Measurements from ENCODE around the gene EPM2A.

Gene EPM2A

GRCh38 chr6:145603424-145603833 is 131.9 kb downstream of the EPM2A start:
- DNase-seq (ENCODE audit: low read depth in 2 of 2) = no peak

- no peak for DNase-seq (ENCODE audit: low read depth in 2 of 2)
Measured at GRCh38 chr6:145602726-145603326, 132.5 kb downstream of the EPM2A start.

DNA sequence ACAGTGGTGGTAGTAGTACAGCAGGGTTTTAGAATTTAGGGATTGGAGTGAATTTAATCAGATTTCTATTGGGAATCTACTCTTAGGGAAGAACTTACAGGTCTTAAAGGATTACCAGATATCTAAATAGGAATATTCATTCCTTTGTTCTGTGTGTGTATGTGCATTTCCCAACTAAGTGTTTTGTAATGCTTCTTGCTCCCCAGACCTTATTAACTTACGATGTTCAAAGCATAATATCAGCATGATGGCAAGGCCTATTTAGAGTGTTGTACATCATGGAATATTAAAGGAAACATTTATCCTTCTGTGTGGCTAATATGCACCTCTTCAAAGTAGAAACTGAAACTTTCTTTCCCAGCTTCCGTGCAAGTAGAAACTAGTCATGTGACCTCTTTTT is 133.9 kb downstream of the EPM2A start:
- no peak for DNase-seq (ENCODE audit: low read depth in 2 of 2)

- DNase-seq (ENCODE audit: low read depth in 2 of 2) = no peak
Measured at GRCh38 chr6:145600299-145600698, 135.0 kb downstream of the EPM2A start.

DNA sequence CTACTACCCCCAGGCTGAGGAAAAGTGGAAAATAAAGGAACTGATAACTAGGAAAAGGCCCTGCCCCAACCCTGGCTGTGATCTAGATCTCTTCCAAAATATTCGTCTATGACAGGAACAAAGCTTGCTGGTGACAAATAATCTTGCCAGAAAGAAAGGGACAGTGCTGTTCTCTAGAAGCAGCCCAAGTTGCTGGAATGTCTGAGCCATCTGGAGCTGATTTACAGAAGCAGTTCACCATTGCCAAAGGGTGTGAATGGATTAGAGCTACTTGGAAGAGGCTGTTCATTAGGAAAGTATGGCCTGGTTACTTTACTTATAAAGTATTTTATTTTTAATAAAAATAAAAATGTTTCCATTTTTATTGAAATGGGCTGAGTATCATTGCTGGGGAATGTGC is 146.3 kb downstream of the EPM2A start:
- DNase-seq (ENCODE audit: low read depth in 2 of 2) = no peak

DNA sequence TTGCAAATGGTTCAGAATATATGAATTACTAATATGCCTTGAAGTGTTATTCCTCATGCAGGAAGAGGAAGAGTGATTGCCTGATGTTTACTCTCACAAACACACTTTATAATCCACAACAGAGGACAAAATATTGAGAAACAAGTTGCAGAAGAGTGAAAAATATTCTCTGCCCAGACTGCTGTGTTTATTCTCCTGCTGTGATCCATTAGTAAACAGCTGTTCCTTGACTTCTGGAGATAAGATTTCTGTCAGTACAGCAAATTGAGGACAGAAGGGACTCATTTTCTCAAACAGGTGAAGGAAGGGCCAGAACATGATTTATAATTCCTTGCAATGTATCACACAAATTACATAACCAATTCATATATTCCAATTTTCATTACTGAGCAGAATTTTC is 148.0 kb downstream of the EPM2A start:
- no peak for DNase-seq (ENCODE audit: low read depth in 2 of 2)

DNA sequence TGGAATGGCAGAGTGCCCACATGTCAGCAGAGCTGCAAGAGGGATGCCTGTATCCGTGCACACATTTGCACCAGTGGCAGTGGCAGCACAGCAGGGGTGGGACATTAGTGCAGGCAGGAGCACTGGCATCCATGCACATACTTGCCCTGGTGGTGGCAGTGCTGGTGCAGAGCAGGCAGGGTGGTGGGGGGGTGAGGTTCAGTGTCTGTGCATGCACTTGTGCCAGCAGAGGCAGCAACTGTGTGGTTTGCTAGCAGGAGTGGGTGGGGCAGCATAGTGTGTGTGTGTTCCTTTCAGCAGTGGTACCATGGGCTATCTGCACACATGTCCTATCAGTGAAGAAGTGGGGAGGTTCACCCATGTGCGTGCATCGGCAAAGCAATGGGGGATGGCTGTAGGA is 151.6 kb downstream of the EPM2A start:
- DNase-seq (ENCODE audit: low read depth in 2 of 2) = no peak
